GM19463 (cell line): ENCODE measurements around the gene CWC22.

Source experiments
- ATAC-seq: cut with Tn5 transposase; IDR thresholded peaks from one replicate; pipeline ENCODE4 v1.9.1; 2021; ENCODE audit warnings: mild to moderate bottlenecking, moderate library complexity; ENCODE audit not compliant: unreplicated experiment

The CWC22 gene

GRCh38 chr2:179900655-179901054, 106.4 kb downstream of the CWC22 start:
- no peak for ATAC-seq

- no peak for ATAC-seq
Observed at GRCh38 chr2:179899666-179900065, 107.4 kb downstream of the CWC22 start.

DNA sequence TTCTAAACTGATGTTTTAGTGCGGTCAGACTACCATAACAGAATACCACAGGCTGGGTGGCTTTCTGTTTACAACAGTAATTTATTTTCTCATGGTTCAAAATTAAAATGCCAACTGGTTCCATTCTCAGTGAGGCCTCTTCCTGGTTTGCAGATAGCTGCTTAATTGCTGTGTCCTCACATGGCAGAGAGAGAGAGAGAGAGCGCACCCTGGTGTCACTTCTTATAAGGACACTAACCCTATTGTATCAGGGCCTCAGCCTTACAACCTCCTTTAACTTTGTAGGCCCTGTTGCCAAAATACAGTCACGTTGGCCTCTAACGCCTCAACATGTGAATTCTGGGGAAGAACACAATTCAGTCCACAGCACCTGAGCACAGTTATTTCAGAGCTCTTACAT, 108.2 kb downstream of the CWC22 start:
- ATAC-seq = peak; percentile 80
